ACC112 (cell line): ENCODE data around the gene ARHGEF7.

Experiments
- H2AFZ ChIP-seq: fragments of 200-600 bp; sonication (generic); one replicate; pipeline ENCODE4 v1.6.0; 2017; ENCODE audit warnings: antibody characterized with exemption, low read length; ENCODE audit not compliant: unreplicated experiment
- H3K27ac ChIP-seq: fragments of 200-600 bp; sonication (generic); 2 replicates; pipeline ENCODE4 v1.5.1; 2014; ENCODE audit warnings: low read depth, mild to moderate bottlenecking, antibody characterized with exemption, low read length, moderate library complexity
- H3K27me3 ChIP-seq: fragments of 200-600 bp; sonication (generic); 2 replicates; pipeline ENCODE4 v1.6.1; 2014; ENCODE audit warnings: mild to moderate bottlenecking, antibody characterized with exemption, low read length, moderate library complexity, mixed read lengths; ENCODE audit not compliant: insufficient read depth
- H3K36me3 ChIP-seq: fragments of 200-600 bp; sonication (generic); 2 replicates; pipeline ENCODE4 v1.6.1; 2016; ENCODE audit warnings: mild to moderate bottlenecking, antibody characterized with exemption, low read length, moderate library complexity, mixed read lengths; ENCODE audit not compliant: insufficient read depth
- H3K4me1 ChIP-seq: fragments of 200-600 bp; sonication (generic); one replicate; pipeline ENCODE4 v1.6.1; 2016; ENCODE audit warnings: low read length, mixed read lengths; ENCODE audit not compliant: insufficient read depth, unreplicated experiment, control insufficient read depth
- H3K4me3 ChIP-seq: fragments of 200-600 bp; sonication (generic); 2 replicates; pipeline ENCODE4 v1.5.1; 2014; ENCODE audit warnings: mild to moderate bottlenecking, low read depth, low read length
- H3K79me2 ChIP-seq: fragments of 200-600 bp; sonication (generic); one replicate; pipeline ENCODE4 v1.6.0; 2016; ENCODE audit warnings: low read length; ENCODE audit not compliant: control insufficient read depth, unreplicated experiment, insufficient read depth

The ARHGEF7 gene

GRCh38 chr13:111325146-111325890 is 210.2 kb downstream of the ARHGEF7 start:
- H3K4me1 ChIP-seq, result no peaks in the 10 kb centered on the region
- peaks cover 5% of the 10 kb centered on the region; the same call in 1 of the 2 replicates for H3K27me3 ChIP-seq
- no peak overlapping the region for H3K4me3 ChIP-seq
- H2AFZ ChIP-seq, result no peak overlapping the region
- no peak overlapping the region for H3K27ac ChIP-seq
- no peaks in the 10 kb centered on the region for H3K79me2 ChIP-seq
- no peaks in the 10 kb centered on the region for H3K36me3 ChIP-seq

GRCh38 chr13:111325941-111326620 is 211.0 kb downstream of the ARHGEF7 start:
- no peaks in the 10 kb centered on the region for H3K36me3 ChIP-seq
- no peak overlapping the region for H3K27ac ChIP-seq
- no peak overlapping the region for H3K4me3 ChIP-seq
- no peak overlapping the region for H2AFZ ChIP-seq
- no peaks in the 10 kb centered on the region for H3K79me2 ChIP-seq
- peaks cover 12% of the 10 kb centered on the region for H3K27me3 ChIP-seq
- H3K4me1 ChIP-seq, result no peaks in the 10 kb centered on the region

GRCh38 chr13:111326621-111326965 is 211.5 kb downstream of the ARHGEF7 start:
- H3K79me2 ChIP-seq, result no peaks in the 10 kb centered on the region
- no peaks in the 10 kb centered on the region for H3K36me3 ChIP-seq
- no peak overlapping the region for H2AFZ ChIP-seq
- H3K4me1 ChIP-seq, result no peaks in the 10 kb centered on the region
- H3K27me3 ChIP-seq, result peaks cover 16% of the 10 kb centered on the region
- H3K4me3 ChIP-seq, result no peak overlapping the region
- no peak overlapping the region for H3K27ac ChIP-seq

- peaks cover 20% of the 10 kb centered on the region for H3K27me3 ChIP-seq
- H3K4me3 ChIP-seq, result no peak overlapping the region
- H3K79me2 ChIP-seq, result no peaks in the 10 kb centered on the region
- H3K4me1 ChIP-seq, result no peaks in the 10 kb centered on the region
- no peaks in the 10 kb centered on the region for H3K36me3 ChIP-seq
- H2AFZ ChIP-seq, result no peak overlapping the region
- no peak overlapping the region for H3K27ac ChIP-seq
These were observed 212.0 kb downstream of the ARHGEF7 start for GRCh38 chr13:111326981-111327642.

- H3K4me3 ChIP-seq, result no peak overlapping the region
- H2AFZ ChIP-seq, result no peak overlapping the region
- no peak overlapping the region for H3K27ac ChIP-seq
- H3K4me1 ChIP-seq, result no peaks in the 10 kb centered on the region
- no peaks in the 10 kb centered on the region for H3K36me3 ChIP-seq
- H3K79me2 ChIP-seq, result no peaks in the 10 kb centered on the region
- peaks cover 25% of the 10 kb centered on the region for H3K27me3 ChIP-seq
These were observed 212.8 kb downstream of the ARHGEF7 start for GRCh38 chr13:111327730-111328573.

GRCh38 chr13:111328574-111329410 is 213.7 kb downstream of the ARHGEF7 start:
- no peaks in the 10 kb centered on the region for H3K36me3 ChIP-seq

GRCh38 chr13:111329641-111330040 is 214.5 kb downstream of the ARHGEF7 start:
- H3K27me3 ChIP-seq, result peaks cover 32% of the 10 kb centered on the region
- no peak overlapping the region for H3K4me3 ChIP-seq
- H3K4me1 ChIP-seq, result no peaks in the 10 kb centered on the region

More at GRCh38 chr13:111328574-111329410, 213.7 kb downstream of the ARHGEF7 start:
- no peak overlapping the region for H3K4me3 ChIP-seq
- no peaks in the 10 kb centered on the region for H3K79me2 ChIP-seq
- no peaks in the 10 kb centered on the region for H3K4me1 ChIP-seq
- peaks cover 25% of the 10 kb centered on the region for H3K27me3 ChIP-seq
- H2AFZ ChIP-seq, result no peak overlapping the region
- no peak overlapping the region for H3K27ac ChIP-seq

GRCh38 chr13:111330066-111330610 is 215.0 kb downstream of the ARHGEF7 start:
- Histone ChIP-seq H3K36me3 (no peaks in the 10 kb centered on the region), H3K27ac (no peak overlapping the region), H3K27me3 (peaks cover 37% of the 10 kb centered on the region), H2AFZ (no peak overlapping the region), H3K79me2 (no peaks in the 10 kb centered on the region), H3K4me1 (no peaks in the 10 kb centered on the region), H3K4me3 (no peak overlapping the region)

More at GRCh38 chr13:111329641-111330040, 214.5 kb downstream of the ARHGEF7 start:
- Histone ChIP-seq H3K36me3 (no peaks in the 10 kb centered on the region), H3K79me2 (no peaks in the 10 kb centered on the region), H3K27ac (no peak overlapping the region), H2AFZ (no peak overlapping the region)

- H3K27ac ChIP-seq, result no peak overlapping the region
- H3K27me3 ChIP-seq, result peaks cover 33% of the 10 kb centered on the region
- no peak overlapping the region for H3K4me3 ChIP-seq
- no peaks in the 10 kb centered on the region for H3K36me3 ChIP-seq
- no peak overlapping the region for H2AFZ ChIP-seq
- no peaks in the 10 kb centered on the region for H3K79me2 ChIP-seq
- H3K4me1 ChIP-seq, result no peaks in the 10 kb centered on the region
These were observed 220.2 kb downstream of the ARHGEF7 start for GRCh38 chr13:111335298-111335697.
